HEK293 (cell line): Measurements from ENCODE around the gene ANKFN1.

Experiments used
- CTCF ChIA-PET: fragments of 350-600 bp; formaldehyde crosslinking; extraction: SDS; loops from one replicate; lab custom pipeline; 2021; ENCODE audit warnings: antibody characterized with exemption; lab: Yijun Ruan, JAX
- POLR2A ChIA-PET: fragments of 300-600 bp; formaldehyde crosslinking; extraction: SDS; loops from one replicate; lab custom pipeline; 2020; ENCODE audit warnings: antibody characterized with exemption, inconsistent platforms; lab: Yijun Ruan, JAX
- H3K27ac ChIP-seq: fragments of 200-500 bp; sonication (Bioruptor generic); 2 replicates; pipeline ENCODE4 v1.5.1; 2014; ENCODE audit warnings: low read depth, low read length, control low read depth, inconsistent platforms; ENCODE audit errors: extremely low read depth
- H3K36me3 ChIP-seq, 2 experiments: fragments of 200-500 bp in 1 of 2; sonication (Bioruptor generic) in 1 of 2; 1 replicate in 1 of 2; 2 replicates in 1 of 2; pipeline ENCODE4 v1.5.1; 2014 to 2017; ENCODE audit warnings: inconsistent platforms in 2 of 2, low read length in 2 of 2; ENCODE audit not compliant: control insufficient read depth in 2 of 2, insufficient read depth in 1 of 2
- H3K4me1 ChIP-seq: fragments of 200-500 bp; sonication (Bioruptor generic); 2 replicates; pipeline ENCODE4 v1.5.1; 2014; ENCODE audit warnings: mild to moderate bottlenecking, low read length, inconsistent platforms; ENCODE audit not compliant: control insufficient read depth, insufficient read depth
- H3K4me3 ChIP-seq: 2 replicates; pipeline ENCODE4 v1.5.1; 2011; ENCODE audit warnings: low read depth, mild to moderate bottlenecking, control low read depth, low read length, moderate library complexity
- H3K9me3 ChIP-seq: fragments of 200-500 bp; sonication (Bioruptor generic); 2 replicates; pipeline ENCODE4 v1.5.1; 2014; ENCODE audit warnings: low read depth, low read length, inconsistent platforms; ENCODE audit not compliant: control insufficient read depth, insufficient read depth
- BCL11B ChIP-seq: fragments of 450-650 bp; formaldehyde crosslinking; IDR thresholded peaks from 2 replicates; pipeline ENCODE4 v1.5.1; 2016; ENCODE audit warnings: low read depth, missing biosample characterization, missing genetic modification characterization
- GFI1B ChIP-seq: fragments of 450-650 bp; formaldehyde crosslinking; IDR thresholded peaks from 2 replicates; pipeline ENCODE4 v1.5.1; 2016; ENCODE audit warnings: missing biosample characterization, missing genetic modification characterization
- HOXD13 ChIP-seq: sonication (generic); formaldehyde crosslinking; IDR thresholded peaks from 2 replicates; pipeline ENCODE4 v1.8.0; 2022; ENCODE audit warnings: missing genetic modification reagents, borderline replicate concordance
- MYNN ChIP-seq: fragments of 450-650 bp; formaldehyde crosslinking; IDR thresholded peaks from 2 replicates; pipeline ENCODE4 v1.5.1; 2016; ENCODE audit warnings: missing biosample characterization, missing genetic modification characterization, borderline replicate concordance
- OVOL3 ChIP-seq: fragments of 450-650 bp; formaldehyde crosslinking; IDR thresholded peaks from 2 replicates; pipeline ENCODE4 v1.5.1; 2016; ENCODE audit warnings: missing biosample characterization, missing genetic modification characterization
- TRIM28 ChIP-seq: IDR thresholded peaks from 2 replicates; pipeline ENCODE4 v1.6.1; 2011; ENCODE audit warnings: low read length, control low read depth, borderline replicate concordance
- ZBTB21 ChIP-seq: fragments of 450-650 bp; formaldehyde crosslinking; IDR thresholded peaks from 2 replicates; pipeline ENCODE4 v1.5.1; 2017; ENCODE audit warnings: missing biosample characterization, missing genetic modification characterization
- ZNF10 ChIP-seq: fragments of 450-650 bp; formaldehyde crosslinking; IDR thresholded peaks from 2 replicates; pipeline ENCODE4 v1.5.1; 2017; ENCODE audit warnings: missing biosample characterization, missing genetic modification characterization
- ZNF121 ChIP-seq: fragments of 450-650 bp; formaldehyde crosslinking; IDR thresholded peaks from 2 replicates; pipeline ENCODE4 v1.5.1; 2016; ENCODE audit warnings: missing biosample characterization, missing genetic modification characterization
- ZNF146 ChIP-seq: fragments of 450-650 bp; formaldehyde crosslinking; IDR thresholded peaks from 2 replicates; pipeline ENCODE4 v1.5.1; 2016; ENCODE audit warnings: missing biosample characterization, missing genetic modification characterization
- ZNF214 ChIP-seq: fragments of 450-650 bp; formaldehyde crosslinking; IDR thresholded peaks from 2 replicates; pipeline ENCODE4 v1.5.1; 2017; ENCODE audit warnings: missing biosample characterization, mild to moderate bottlenecking, missing genetic modification characterization, borderline replicate concordance
- ZNF292 ChIP-seq: fragments of 450-650 bp; formaldehyde crosslinking; IDR thresholded peaks from 2 replicates; pipeline ENCODE4 v1.5.1; 2016; ENCODE audit warnings: low read depth, missing biosample characterization, missing genetic modification characterization, borderline replicate concordance
- ZNF501 ChIP-seq: fragments of 450-650 bp; formaldehyde crosslinking; IDR thresholded peaks from 2 replicates; pipeline ENCODE4 v1.5.1; 2016; ENCODE audit warnings: missing biosample characterization, missing genetic modification characterization
- ZNF558 ChIP-seq: fragments of 450-650 bp; formaldehyde crosslinking; IDR thresholded peaks from 2 replicates; pipeline ENCODE4 v1.5.1; 2016; ENCODE audit warnings: missing biosample characterization, missing genetic modification characterization
- ZNF561 ChIP-seq: fragments of 450-650 bp; IDR thresholded peaks from 2 replicates; pipeline ENCODE4 v1.5.1; 2018; ENCODE audit warnings: missing biosample characterization, missing genetic modification characterization, borderline replicate concordance
- ZNF571 ChIP-seq: fragments of 450-650 bp; formaldehyde crosslinking; IDR thresholded peaks from 2 replicates; pipeline ENCODE4 v1.5.0; 2017; ENCODE audit warnings: missing biosample characterization, missing genetic modification characterization
- ZNF624 ChIP-seq: fragments of 450-650 bp; formaldehyde crosslinking; IDR thresholded peaks from 2 replicates; pipeline ENCODE4 v1.5.1; 2017; ENCODE audit warnings: missing biosample characterization, missing genetic modification characterization
- ZNF658 ChIP-seq: fragments of 450-650 bp; formaldehyde crosslinking; IDR thresholded peaks from 2 replicates; pipeline ENCODE4; 2016; ENCODE audit warnings: missing biosample characterization, missing genetic modification characterization
- ZNF660 ChIP-seq: fragments of 450-650 bp; IDR thresholded peaks from 2 replicates; pipeline ENCODE4 v1.5.1; 2018; ENCODE audit warnings: missing biosample characterization, mild to moderate bottlenecking, missing genetic modification characterization
- ZNF777 ChIP-seq: fragments of 450-650 bp; formaldehyde crosslinking; IDR thresholded peaks from 2 replicates; pipeline ENCODE4 v1.5.1; 2017; ENCODE audit warnings: missing biosample characterization, missing genetic modification characterization, borderline replicate concordance
- TF ChIP-seq, protein P1 (sequence below): fragments of 450-650 bp; formaldehyde crosslinking; IDR thresholded peaks from 2 replicates; pipeline ENCODE4 v1.5.1; 2016; ENCODE audit warnings: missing biosample characterization, missing genetic modification characterization, low read depth
- TF ChIP-seq, protein P2 (sequence below): fragments of 450-650 bp; formaldehyde crosslinking; IDR thresholded peaks from 2 replicates; pipeline ENCODE4 v1.5.1; 2016; ENCODE audit warnings: missing biosample characterization, missing genetic modification characterization
- TF ChIP-seq, protein P3 (sequence below): fragments of 450-650 bp; formaldehyde crosslinking; IDR thresholded peaks from 2 replicates; pipeline ENCODE4 v1.5.1; 2016; ENCODE audit warnings: missing biosample characterization, missing genetic modification characterization
- TF ChIP-seq, protein P4 (sequence below): fragments of 450-650 bp; formaldehyde crosslinking; IDR thresholded peaks from 2 replicates; pipeline ENCODE4 v1.5.1; 2016; ENCODE audit warnings: missing biosample characterization, missing genetic modification characterization

The ANKFN1 gene

DNA sequence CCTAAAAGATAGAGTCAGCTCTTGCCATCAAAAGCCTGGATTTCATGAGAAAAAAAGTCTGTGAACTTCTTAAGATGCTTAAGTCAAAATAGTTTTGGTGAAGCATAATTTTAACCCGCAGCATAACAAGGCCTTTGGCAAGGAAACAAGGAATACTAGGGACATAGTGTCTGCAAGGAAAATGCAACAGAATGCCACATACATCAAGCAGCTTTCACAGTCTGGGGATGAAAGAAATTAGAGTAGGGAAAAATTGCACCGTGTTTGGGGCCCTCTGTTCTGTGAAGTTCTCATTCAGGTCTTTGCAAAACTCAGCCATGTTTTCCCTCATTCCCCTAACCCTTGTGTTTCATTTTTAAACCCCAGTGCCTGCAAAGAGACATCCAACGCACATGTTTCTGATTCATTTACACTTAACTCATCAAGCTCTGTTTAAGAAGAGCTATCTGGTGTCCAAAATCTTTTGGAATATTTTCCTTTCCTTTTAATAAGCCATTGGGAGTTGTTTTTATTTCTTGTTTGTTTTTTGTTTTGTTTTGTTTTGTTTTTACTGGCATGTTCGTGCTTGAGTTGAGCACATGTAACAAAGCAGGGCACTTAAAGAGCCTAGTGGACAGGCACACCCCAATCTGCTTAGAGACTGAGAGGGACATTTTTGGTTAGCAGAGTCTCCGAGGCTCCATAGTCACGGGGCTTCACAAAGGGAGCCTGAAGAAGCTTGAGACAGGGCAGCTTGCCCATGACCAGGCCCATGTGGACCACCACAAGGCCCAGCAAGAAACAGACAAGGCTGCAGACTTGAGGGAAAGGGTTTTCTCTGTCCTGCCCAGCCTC is 116.5 kb downstream of the ANKFN1 start:
- POLR2A ChIA-PET: no interaction called here
- no peaks in the 10 kb centered on the region for H3K9me3 ChIP-seq
- no peaks in the 10 kb centered on the region for H3K4me1 ChIP-seq
- no peaks in the 10 kb centered on the region for H3K36me3 ChIP-seq
- no peak overlapping the region for H3K4me3 ChIP-seq
- TF ChIP-seq, protein P1, sequence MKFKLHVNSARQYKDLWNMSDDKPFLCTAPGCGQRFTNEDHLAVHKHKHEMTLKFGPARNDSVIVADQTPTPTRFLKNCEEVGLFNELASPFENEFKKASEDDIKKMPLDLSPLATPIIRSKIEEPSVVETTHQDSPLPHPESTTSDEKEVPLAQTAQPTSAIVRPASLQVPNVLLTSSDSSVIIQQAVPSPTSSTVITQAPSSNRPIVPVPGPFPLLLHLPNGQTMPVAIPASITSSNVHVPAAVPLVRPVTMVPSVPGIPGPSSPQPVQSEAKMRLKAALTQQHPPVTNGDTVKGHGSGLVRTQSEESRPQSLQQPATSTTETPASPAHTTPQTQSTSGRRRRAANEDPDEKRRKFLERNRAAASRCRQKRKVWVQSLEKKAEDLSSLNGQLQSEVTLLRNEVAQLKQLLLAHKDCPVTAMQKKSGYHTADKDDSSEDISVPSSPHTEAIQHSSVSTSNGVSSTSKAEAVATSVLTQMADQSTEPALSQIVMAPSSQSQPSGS (tag by site-specific recombination): no peak
- TF ChIP-seq ZNF660 (tag by site-specific recombination) (no peak), HOXD13 (CRISPR knock-in tag) (no peak), BCL11B (tag by site-specific recombination) (no peak), ZNF624 (tag by site-specific recombination) (no peak), ZNF561 (no peak), ZNF558 (tag by site-specific recombination) (no peak), ZNF501 (tag by site-specific recombination) (no peak), MYNN (tag by site-specific recombination) (no peak), ZNF10 (tag by site-specific recombination) (no peak), TRIM28 (no peak), ZBTB21 (no peak), GFI1B (tag by site-specific recombination) (no peak), ZNF146 (tag by site-specific recombination) (no peak), ZNF571 (no peak), ZNF777 (tag by site-specific recombination) (no peak)
- TF ChIP-seq, protein P2, sequence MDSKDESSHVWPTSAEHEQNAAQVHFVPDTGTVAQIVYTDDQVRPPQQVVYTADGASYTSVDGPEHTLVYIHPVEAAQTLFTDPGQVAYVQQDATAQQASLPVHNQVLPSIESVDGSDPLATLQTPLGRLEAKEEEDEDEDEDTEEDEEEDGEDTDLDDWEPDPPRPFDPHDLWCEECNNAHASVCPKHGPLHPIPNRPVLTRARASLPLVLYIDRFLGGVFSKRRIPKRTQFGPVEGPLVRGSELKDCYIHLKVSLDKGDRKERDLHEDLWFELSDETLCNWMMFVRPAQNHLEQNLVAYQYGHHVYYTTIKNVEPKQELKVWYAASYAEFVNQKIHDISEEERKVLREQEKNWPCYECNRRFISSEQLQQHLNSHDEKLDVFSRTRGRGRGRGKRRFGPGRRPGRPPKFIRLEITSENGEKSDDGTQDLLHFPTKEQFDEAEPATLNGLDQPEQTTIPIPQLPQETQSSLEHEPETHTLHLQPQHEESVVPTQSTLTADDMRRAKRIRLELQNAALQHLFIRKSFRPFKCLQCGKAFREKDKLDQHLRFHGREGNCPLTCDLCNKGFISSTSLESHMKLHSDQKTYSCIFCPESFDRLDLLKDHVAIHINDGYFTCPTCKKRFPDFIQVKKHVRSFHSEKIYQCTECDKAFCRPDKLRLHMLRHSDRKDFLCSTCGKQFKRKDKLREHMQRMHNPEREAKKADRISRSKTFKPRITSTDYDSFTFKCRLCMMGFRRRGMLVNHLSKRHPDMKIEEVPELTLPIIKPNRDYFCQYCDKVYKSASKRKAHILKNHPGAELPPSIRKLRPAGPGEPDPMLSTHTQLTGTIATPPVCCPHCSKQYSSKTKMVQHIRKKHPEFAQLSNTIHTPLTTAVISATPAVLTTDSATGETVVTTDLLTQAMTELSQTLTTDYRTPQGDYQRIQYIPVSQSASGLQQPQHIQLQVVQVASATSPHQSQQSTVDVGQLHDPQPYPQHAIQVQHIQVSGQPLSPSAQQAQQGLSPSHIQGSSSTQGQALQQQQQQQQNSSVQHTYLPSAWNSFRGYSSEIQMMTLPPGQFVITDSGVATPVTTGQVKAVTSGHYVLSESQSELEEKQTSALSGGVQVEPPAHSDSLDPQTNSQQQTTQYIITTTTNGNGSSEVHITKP (tag by site-specific recombination): no peak
- no peak overlapping the region for H3K27ac ChIP-seq
- CTCF ChIA-PET: no interaction called here

DNA sequence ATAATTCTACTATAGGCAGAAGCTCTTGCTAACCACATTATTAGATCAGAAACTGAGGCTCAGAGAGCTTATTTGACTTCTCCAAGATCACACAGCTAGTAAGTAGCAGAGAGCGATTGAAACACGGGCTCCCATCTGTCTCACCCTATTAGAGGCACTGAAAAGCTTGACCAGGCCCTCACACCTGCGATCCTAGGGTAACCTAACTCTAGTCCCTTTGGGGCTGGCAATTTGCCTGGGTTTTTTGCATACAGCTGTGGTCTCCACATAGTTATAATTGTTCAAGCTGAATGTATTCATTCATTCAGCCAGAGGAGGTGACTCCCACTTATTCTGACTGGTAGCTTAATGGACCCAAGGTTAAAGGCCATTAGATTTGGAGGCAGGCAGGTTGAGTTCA is 121.2 kb downstream of the ANKFN1 start:
- POLR2A ChIA-PET: no interaction called here

More for the DNA sequence above, 121.2 kb downstream of the ANKFN1 start:
- no peak overlapping the region for H3K27ac ChIP-seq
- no peaks in the 10 kb centered on the region for H3K4me1 ChIP-seq
- H3K4me3 ChIP-seq: no peak overlapping the region
- no peaks in the 10 kb centered on the region for H3K36me3 ChIP-seq
- CTCF ChIA-PET: no interaction called here
- TF ChIP-seq BCL11B (tag by site-specific recombination): no peak
- TF ChIP-seq ZNF214: no peak
- TF ChIP-seq ZNF292 (tag by site-specific recombination): no peak
- no peak for TF ChIP-seq ZNF121 (tag by site-specific recombination)
- TF ChIP-seq OVOL3 (tag by site-specific recombination): no peak
- TF ChIP-seq ZNF658 (tag by site-specific recombination): no peak
- TF ChIP-seq, protein P3, sequence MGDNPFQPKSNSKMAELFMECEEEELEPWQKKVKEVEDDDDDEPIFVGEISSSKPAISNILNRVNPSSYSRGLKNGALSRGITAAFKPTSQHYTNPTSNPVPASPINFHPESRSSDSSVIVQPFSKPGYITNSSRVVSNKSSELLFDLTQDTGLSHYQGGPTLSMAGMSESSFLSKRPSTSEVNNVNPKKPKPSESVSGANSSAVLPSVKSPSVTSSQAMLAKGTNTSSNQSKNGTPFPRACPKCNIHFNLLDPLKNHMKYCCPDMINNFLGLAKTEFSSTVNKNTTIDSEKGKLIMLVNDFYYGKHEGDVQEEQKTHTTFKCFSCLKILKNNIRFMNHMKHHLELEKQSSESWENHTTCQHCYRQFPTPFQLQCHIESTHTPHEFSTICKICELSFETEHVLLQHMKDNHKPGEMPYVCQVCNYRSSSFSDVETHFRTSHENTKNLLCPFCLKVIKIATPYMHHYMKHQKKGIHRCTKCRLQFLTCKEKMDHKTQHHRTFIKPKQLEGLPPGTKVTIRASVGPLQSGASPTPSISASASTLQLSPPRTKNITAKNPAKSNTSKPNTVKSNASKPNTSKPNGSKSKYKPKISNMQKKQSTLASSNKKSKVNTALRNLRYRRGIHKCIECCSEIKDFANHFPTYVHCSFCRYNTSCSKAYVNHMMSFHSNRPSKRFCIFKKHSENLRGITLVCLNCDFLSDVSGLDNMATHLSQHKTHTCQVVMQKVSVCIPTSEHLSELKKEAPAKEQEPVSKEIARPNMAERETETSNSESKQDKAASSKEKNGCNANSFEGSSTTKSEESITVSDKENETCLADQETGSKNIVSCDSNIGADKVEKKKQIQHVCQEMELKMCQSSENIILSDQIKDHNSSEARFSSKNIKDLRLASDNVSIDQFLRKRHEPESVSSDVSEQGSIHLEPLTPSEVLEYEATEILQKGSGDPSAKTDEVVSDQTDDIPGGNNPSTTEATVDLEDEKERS (tag by site-specific recombination): no peak
- TF ChIP-seq, protein P4, sequence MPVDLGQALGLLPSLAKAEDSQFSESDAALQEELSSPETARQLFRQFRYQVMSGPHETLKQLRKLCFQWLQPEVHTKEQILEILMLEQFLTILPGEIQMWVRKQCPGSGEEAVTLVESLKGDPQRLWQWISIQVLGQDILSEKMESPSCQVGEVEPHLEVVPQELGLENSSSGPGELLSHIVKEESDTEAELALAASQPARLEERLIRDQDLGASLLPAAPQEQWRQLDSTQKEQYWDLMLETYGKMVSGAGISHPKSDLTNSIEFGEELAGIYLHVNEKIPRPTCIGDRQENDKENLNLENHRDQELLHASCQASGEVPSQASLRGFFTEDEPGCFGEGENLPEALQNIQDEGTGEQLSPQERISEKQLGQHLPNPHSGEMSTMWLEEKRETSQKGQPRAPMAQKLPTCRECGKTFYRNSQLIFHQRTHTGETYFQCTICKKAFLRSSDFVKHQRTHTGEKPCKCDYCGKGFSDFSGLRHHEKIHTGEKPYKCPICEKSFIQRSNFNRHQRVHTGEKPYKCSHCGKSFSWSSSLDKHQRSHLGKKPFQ (tag by site-specific recombination): no peak
- H3K9me3 ChIP-seq: no peaks in the 10 kb centered on the region
